Nephron (organoid): ENCODE results near the gene IDI1.

Experiments
- H3K27ac Mint-ChIP-seq, 3 experiments: 2 replicates each; pipeline ENCODE4 v1.8.0; 2020; ENCODE audit warnings: mixed read lengths in 3 of 3, mild to moderate bottlenecking in 2 of 3, moderate library complexity in 1 of 3
- H3K27me3 Mint-ChIP-seq: 2 replicates; pipeline ENCODE4 v1.8.0; 2021; ENCODE audit warnings: low read depth, mild to moderate bottlenecking, moderate library complexity, mixed read lengths
- H3K36me3 Mint-ChIP-seq: 2 replicates; pipeline ENCODE4 v1.8.0; 2020; ENCODE audit warnings: low read depth, mixed read lengths
- H3K4me1 Mint-ChIP-seq: 2 replicates; pipeline ENCODE4 v1.8.0; 2020; ENCODE audit warnings: mixed read lengths
- H3K4me3 Mint-ChIP-seq, 3 experiments: 2 replicates each; pipeline ENCODE4 v1.8.0; 2020; ENCODE audit warnings: mild to moderate bottlenecking in 3 of 3, mixed read lengths in 3 of 3, moderate library complexity in 2 of 3
- H3K9me3 Mint-ChIP-seq: 2 replicates; pipeline ENCODE4 v1.8.0; 2020; ENCODE audit warnings: mixed read lengths
- CTCF ChIP-seq, 3 experiments: fragments of 200-600 bp; sonication (generic); IDR thresholded peaks; one replicate each; pipeline ENCODE4 v1.5.0; 2021; ENCODE audit warnings: antibody characterized with exemption in 3 of 3; ENCODE audit not compliant: unreplicated experiment in 3 of 3

The IDI1 gene

DNA sequence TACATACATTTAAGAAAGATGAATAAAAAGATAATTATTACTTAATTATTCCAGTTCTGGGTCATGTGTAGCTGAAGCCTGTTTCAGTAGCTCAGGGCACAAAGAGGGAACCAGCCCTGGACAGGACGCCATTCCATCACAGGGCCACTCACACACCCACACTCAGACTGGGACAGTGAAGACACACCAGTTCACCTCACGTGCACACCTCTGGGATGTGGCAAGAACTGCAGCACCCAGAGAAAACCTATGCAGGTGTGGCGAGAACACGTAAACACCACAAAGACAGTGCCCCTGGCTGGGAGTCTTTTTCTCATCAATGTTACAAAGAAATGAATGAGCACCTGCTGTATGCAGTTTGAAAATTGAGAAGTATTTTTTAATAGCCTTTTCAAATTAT lies 1.6 kb upstream of the IDI1 start:
- no peak for TF ChIP-seq CTCF (IDR thresholded peaks at IDR 0.05; ENCODE audit: unreplicated experiment in 3 of 3)
- H3K9me3 Mint-ChIP-seq = no peaks in the 10 kb centered on the region
- H3K4me1 Mint-ChIP-seq = peaks cover 53% of the 10 kb centered on the region
- peak overlapping the region; percentile 91 to 99 (median 99) for H3K27ac Mint-ChIP-seq
- no peaks in the 10 kb centered on the region for H3K27me3 Mint-ChIP-seq
- peaks cover 35% of the 10 kb centered on the region for H3K36me3 Mint-ChIP-seq
- H3K4me3 Mint-ChIP-seq = peak overlapping the region; percentile 89 to 92 (median 91)

DNA sequence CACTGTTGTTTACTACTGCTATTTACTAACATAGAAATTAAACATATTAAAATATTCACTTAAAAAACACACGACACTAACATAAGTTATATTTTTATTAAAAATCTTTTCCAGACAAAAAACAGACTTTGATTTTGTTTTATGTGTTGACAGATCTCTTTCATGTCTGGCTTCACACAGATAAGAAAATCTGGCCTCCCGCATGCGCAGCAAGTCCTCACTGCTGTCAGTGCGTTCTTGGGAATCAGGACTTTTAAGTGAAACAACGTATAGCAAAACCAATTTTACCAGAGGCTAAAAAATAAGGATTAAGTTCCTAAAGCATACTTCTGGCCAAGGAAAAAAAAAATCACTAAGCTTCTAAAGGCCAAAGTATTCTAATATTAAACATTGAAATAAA lies 1.2 kb upstream of the IDI1 start:
- H3K27ac Mint-ChIP-seq = peak overlapping the region; percentile 91 to 99 (median 99)
- H3K27me3 Mint-ChIP-seq = no peaks in the 10 kb centered on the region
- H3K36me3 Mint-ChIP-seq = peaks cover 37% of the 10 kb centered on the region
- peaks cover 53% of the 10 kb centered on the region for H3K4me1 Mint-ChIP-seq
- no peak for TF ChIP-seq CTCF (IDR thresholded peaks at IDR 0.05; ENCODE audit: unreplicated experiment in 3 of 3)
- no peaks in the 10 kb centered on the region for H3K9me3 Mint-ChIP-seq
- peak overlapping the region; percentile 89 to 92 (median 91) for H3K4me3 Mint-ChIP-seq

DNA sequence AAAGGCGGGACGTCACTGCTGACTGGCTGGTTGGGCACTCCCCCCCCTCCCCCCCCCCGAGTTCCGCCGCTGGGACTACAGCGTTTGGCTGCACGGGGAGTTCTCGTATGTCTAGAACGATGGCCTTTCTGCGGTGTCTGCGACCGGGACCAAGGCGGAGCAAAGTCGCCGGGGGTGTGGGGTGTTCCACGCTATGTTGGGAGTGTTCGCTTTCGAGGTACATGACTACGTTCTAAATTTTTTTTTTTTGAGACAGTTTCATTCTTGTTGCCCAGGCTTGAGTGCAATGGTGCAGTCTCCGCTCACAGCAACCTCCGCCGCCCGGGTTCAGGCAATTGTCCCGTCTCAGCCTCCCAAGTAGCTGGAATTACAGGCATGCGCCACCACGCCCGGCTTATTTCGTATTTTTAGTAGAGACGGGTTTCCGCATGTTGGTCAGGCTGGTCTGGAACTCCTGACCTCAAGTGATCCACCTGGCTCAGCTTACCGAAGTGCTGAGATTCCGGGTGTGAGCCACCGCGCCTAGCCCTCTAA lies 573 bp upstream of the IDI1 start:
- Mint-ChIP-seq H3K4me1 (peaks cover 52% of the 10 kb centered on the region), H3K27ac (peak overlapping the region; percentile 91 to 99 (median 99)), H3K36me3 (peaks cover 40% of the 10 kb centered on the region), H3K27me3 (no peaks in the 10 kb centered on the region), H3K4me3 (peak overlapping the region; percentile 89 to 92 (median 91)), H3K9me3 (no peaks in the 10 kb centered on the region)
- no peak for TF ChIP-seq CTCF (IDR thresholded peaks at IDR 0.05; ENCODE audit: unreplicated experiment in 3 of 3)

GRCh38 chr10:1048349-1048731 lies 579 bp downstream of the IDI1 start:
- H3K27ac Mint-ChIP-seq = peak overlapping the region; percentile 91 to 99 (median 99)
- no peaks in the 10 kb centered on the region for H3K9me3 Mint-ChIP-seq
- H3K36me3 Mint-ChIP-seq = peaks cover 41% of the 10 kb centered on the region

GRCh38 chr10:1047937-1048336 lies 982 bp downstream of the IDI1 start:
- H3K9me3 Mint-ChIP-seq = no peaks in the 10 kb centered on the region
- TF ChIP-seq CTCF (IDR thresholded peaks at IDR 0.05; ENCODE audit: unreplicated experiment in 3 of 3) = no peak
- H3K27ac Mint-ChIP-seq = peak overlapping the region; percentile 91 to 99 (median 99)
- peak overlapping the region; percentile 89 to 92 (median 91) for H3K4me3 Mint-ChIP-seq
- H3K36me3 Mint-ChIP-seq = peaks cover 41% of the 10 kb centered on the region
- H3K4me1 Mint-ChIP-seq = peaks cover 45% of the 10 kb centered on the region
- H3K27me3 Mint-ChIP-seq = no peaks in the 10 kb centered on the region

More at GRCh38 chr10:1048349-1048731, 579 bp downstream of the IDI1 start:
- peaks cover 48% of the 10 kb centered on the region for H3K4me1 Mint-ChIP-seq
- TF ChIP-seq CTCF (IDR thresholded peaks at IDR 0.05; ENCODE audit: unreplicated experiment in 3 of 3) = no peak
- H3K4me3 Mint-ChIP-seq = peak overlapping the region; percentile 89 to 92 (median 91)
- no peaks in the 10 kb centered on the region for H3K27me3 Mint-ChIP-seq

- TF ChIP-seq CTCF (IDR thresholded peaks at IDR 0.05; ENCODE audit: unreplicated experiment in 3 of 3) = no peak
- Mint-ChIP-seq H3K4me3 (peak overlapping the region; percentile 39 to 80 (median 64)), H3K9me3 (no peaks in the 10 kb centered on the region), H3K27me3 (no peaks in the 10 kb centered on the region), H3K4me1 (peaks cover 29% of the 10 kb centered on the region), H3K27ac (peak overlapping the region in 2 of 3 experiments; percentile 1 to 66), H3K36me3 (peaks cover 38% of the 10 kb centered on the region)
Measured at GRCh38 chr10:1045415-1045814, 3.5 kb downstream of the IDI1 start.
